HCT116 (cell line): Measurements from ENCODE around the gene TRMT10B. TPM values are rescaled to one million over a fixed set of nuclear protein-coding genes. Genes with fewer than 3 reads are reported as not detected.
A peak's percentile ranks its signal among the peaks of the same experiment; 100 is the strongest.

Experiments used
- ATAC-seq: fragments of 200-7000 bp; cut with Tn5 transposase; 2 replicates; pipeline ENCODE4 v1.9.1; 2020; ENCODE audit warnings: mild to moderate bottlenecking, moderate library complexity
- BruUV-seq: library from RNA; stranded (reverse); fragments of 400-500 nt; replicated peaks from 2 replicates; lab custom pipeline; 2021; lab: Mats Ljungman, UMichigan
- CTCF ChIA-PET: fragments of 300-600 bp; sonication (Branson Sonifier 250); formaldehyde crosslinking; loops from one replicate; lab custom pipeline; 2021; ENCODE audit warnings: antibody characterized with exemption; lab: Charles Lee
- POLR2A ChIA-PET: fragments of 300-600, 350-600 bp; sonication (Branson Sonifier 250); formaldehyde crosslinking; loops from one replicate; lab custom pipeline; 2021; ENCODE audit warnings: antibody characterized with exemption; lab: Charles Lee
- RAD21 ChIA-PET, 2 experiments: fragments of 300-600 bp; sonication (Branson Sonifier 250); formaldehyde crosslinking; loops; one replicate each; lab custom pipeline; 2023; ENCODE audit warnings: low total read pairs in 2 of 2; ENCODE audit not compliant: uncharacterized antibody in 2 of 2, unreplicated experiment in 2 of 2, low non-redundant PET in 1 of 2; lab: Charles Lee
- DNase-seq: peaks from one replicate; pipeline ENCODE4 v3.0.0-alpha.2; 2010; ENCODE audit warnings: low read depth, low spot score
- H2AFZ ChIP-seq: fragments of 200-600 bp; shearing (Covaris generic), sonication (generic); 2 replicates; pipeline ENCODE4 v1.6.1; 2017; ENCODE audit warnings: low read depth, mixed run types, mixed read lengths, antibody characterized with exemption, low read length; ENCODE audit not compliant: poor library complexity, severe bottlenecking
- H3K27ac ChIP-seq: 2 replicates; pipeline ENCODE4 v1.5.1; 2012; ENCODE audit warnings: low read depth, low read length
- H3K27me3 ChIP-seq: fragments of 200-600 bp; sonication (generic); 2 replicates; pipeline ENCODE4 v1.6.1; 2016; ENCODE audit warnings: mixed run types, low read length, mixed read lengths; ENCODE audit not compliant: insufficient read depth
- H3K36me3 ChIP-seq, 2 experiments: fragments of 200-500 bp in 1 of 2; fragments of 200-600 bp in 1 of 2; sonication (Bioruptor generic) in 1 of 2; sonication (generic) in 1 of 2; 2 replicates each; pipeline versions ENCODE4 v1.5.1 to v1.6.1; 2014 to 2016; ENCODE audit warnings: low read length in 2 of 2, inconsistent platforms in 1 of 2, mixed read lengths in 1 of 2, mixed run types in 1 of 2; ENCODE audit not compliant: insufficient read depth in 2 of 2, control insufficient read depth in 1 of 2
- H3K4me1 ChIP-seq, 2 experiments: fragments of 200-600 bp in 1 of 2; sonication (generic) in 1 of 2; 2 replicates each; pipeline versions ENCODE4 v1.5.1 to v1.6.1; 2012 to 2017; ENCODE audit warnings: low read length in 2 of 2, inconsistent platforms in 1 of 2, mild to moderate bottlenecking in 1 of 2, mixed read lengths in 1 of 2, mixed run types in 1 of 2, moderate library complexity in 1 of 2; ENCODE audit not compliant: insufficient read depth in 2 of 2, control insufficient read depth in 1 of 2
- H3K4me2 ChIP-seq: fragments of 200-600 bp; sonication (generic); 2 replicates; pipeline ENCODE4 v1.6.1; 2017; ENCODE audit warnings: mixed run types, low read length, mixed read lengths
- H3K4me3 ChIP-seq, 2 experiments: fragments of 200-600 bp in 1 of 2; sonication (generic) in 1 of 2; replicated peaks in 1 of 2; 2 replicates each; pipeline ENCODE4 v1.5.1; 2011 to 2016; ENCODE audit warnings: low read length in 2 of 2, control low read depth in 1 of 2, low read depth in 1 of 2, mild to moderate bottlenecking in 1 of 2, mixed read lengths in 1 of 2, mixed run types in 1 of 2
- H3K79me2 ChIP-seq: fragments of 200-600 bp; sonication (generic); 2 replicates; pipeline ENCODE4 v1.6.1; 2017; ENCODE audit warnings: mild to moderate bottlenecking, mixed run types, low read length, moderate library complexity, mixed read lengths; ENCODE audit not compliant: insufficient read depth
- H3K9ac ChIP-seq: fragments of 200-600 bp; sonication (generic); 2 replicates; pipeline ENCODE4 v1.6.1; 2016; ENCODE audit warnings: low read length, mixed read lengths
- H3K9me2 ChIP-seq: fragments of 200-600 bp; sonication (generic), shearing (Covaris generic); 2 replicates; pipeline ENCODE4 v1.6.1; 2017; ENCODE audit warnings: mixed run types, mild to moderate bottlenecking, moderate library complexity; ENCODE audit not compliant: insufficient read depth
- H3K9me3 ChIP-seq, 2 experiments: fragments of 200-500 bp in 1 of 2; fragments of 200-600 bp in 1 of 2; sonication (Bioruptor generic) in 1 of 2; sonication (generic) in 1 of 2; 2 replicates each; pipeline ENCODE4 v1.6.1; 2014 to 2017; ENCODE audit warnings: low read length in 2 of 2, mixed read lengths in 2 of 2, inconsistent platforms in 1 of 2, low read depth in 1 of 2, mild to moderate bottlenecking in 1 of 2, mixed run types in 1 of 2, moderate library complexity in 1 of 2; ENCODE audit not compliant: control insufficient read depth in 1 of 2, insufficient read depth in 1 of 2
- H4K20me1 ChIP-seq: fragments of 200-600 bp; sonication (generic), shearing (Covaris generic); 2 replicates; pipeline ENCODE4 v1.6.1; 2017; ENCODE audit warnings: mixed run types, mild to moderate bottlenecking, moderate library complexity; ENCODE audit not compliant: insufficient read depth
- RAD21 ChIP-seq: IDR thresholded peaks from 2 replicates; pipeline ENCODE4 v1.6.1; 2012; ENCODE audit warnings: low read depth, mild to moderate bottlenecking
- SRF ChIP-seq: IDR thresholded peaks from 2 replicates; pipeline ENCODE4 v1.6.1; 2012; ENCODE audit warnings: low read depth
- ZFX ChIP-seq: fragments of 450-650 bp; IDR thresholded peaks from 2 replicates; pipeline ENCODE4 v1.6.1; 2017
- intact Hi-C: fragments of 100-400 bp; cut with micrococcal nuclease; formaldehyde crosslinking; loops from 2 replicates; pipeline ENCODE4 v1.10.0; 2022
- total RNA-seq: library from RNA; stranded (reverse); gene quantifications from one replicate; pipeline ENCODE4 v1.2.1, GENCODE V29; 2021; ENCODE audit not compliant: unreplicated experiment
- TF ChIP-seq, protein P1 (sequence below): IDR thresholded peaks from 2 replicates; pipeline ENCODE4 v1.6.1; 2011; ENCODE audit warnings: mild to moderate bottlenecking, low read length, moderate library complexity; ENCODE audit not compliant: insufficient replicate concordance; ENCODE audit errors: extremely low read depth

The TRMT10B gene
- total RNA-seq, 1 experiment from 2014 or later = 5.5 TPM

DNA sequence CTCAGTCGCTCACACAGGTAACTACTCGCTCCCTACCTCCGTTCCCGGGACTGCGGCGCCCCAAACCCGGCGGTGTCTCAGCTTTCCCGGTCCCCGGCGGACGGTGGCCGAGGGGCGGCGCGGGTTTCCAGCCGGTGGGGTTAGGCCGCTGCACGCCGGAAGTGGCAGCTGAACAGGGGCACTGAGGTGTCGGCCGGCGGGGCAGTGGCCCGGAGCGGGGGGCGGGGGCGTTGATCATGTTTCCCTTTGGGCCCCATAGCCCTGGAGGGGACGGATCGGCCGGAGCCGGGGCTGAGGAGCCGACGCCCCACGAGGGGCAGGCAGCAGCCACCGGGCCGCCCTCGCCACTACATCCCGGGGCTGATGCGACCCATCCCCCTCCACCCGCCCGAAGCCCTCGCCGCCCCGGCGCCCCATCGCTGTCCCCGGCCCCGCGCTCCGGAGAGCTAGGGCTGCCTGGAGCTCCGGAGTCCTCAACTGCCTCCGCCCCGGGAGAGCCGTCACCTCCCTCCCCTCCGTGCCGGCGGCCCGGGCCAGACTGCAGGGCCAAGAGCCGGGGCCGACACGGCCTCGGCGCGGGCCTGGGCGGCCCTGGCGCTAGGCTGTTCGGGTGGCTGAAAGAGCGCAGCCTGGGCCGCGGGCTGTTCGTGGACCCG is 47.2 kb downstream of the TRMT10B start, which contains the start of gene DCAF10 (continued):
- TF ChIP-seq, protein P1, sequence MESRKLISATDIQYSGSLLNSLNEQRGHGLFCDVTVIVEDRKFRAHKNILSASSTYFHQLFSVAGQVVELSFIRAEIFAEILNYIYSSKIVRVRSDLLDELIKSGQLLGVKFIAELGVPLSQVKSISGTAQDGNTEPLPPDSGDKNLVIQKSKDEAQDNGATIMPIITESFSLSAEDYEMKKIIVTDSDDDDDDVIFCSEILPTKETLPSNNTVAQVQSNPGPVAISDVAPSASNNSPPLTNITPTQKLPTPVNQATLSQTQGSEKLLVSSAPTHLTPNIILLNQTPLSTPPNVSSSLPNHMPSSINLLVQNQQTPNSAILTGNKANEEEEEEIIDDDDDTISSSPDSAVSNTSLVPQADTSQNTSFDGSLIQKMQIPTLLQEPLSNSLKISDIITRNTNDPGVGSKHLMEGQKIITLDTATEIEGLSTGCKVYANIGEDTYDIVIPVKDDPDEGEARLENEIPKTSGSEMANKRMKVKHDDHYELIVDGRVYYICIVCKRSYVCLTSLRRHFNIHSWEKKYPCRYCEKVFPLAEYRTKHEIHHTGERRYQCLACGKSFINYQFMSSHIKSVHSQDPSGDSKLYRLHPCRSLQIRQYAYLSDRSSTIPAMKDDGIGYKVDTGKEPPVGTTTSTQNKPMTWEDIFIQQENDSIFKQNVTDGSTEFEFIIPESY = no peak

DNA sequence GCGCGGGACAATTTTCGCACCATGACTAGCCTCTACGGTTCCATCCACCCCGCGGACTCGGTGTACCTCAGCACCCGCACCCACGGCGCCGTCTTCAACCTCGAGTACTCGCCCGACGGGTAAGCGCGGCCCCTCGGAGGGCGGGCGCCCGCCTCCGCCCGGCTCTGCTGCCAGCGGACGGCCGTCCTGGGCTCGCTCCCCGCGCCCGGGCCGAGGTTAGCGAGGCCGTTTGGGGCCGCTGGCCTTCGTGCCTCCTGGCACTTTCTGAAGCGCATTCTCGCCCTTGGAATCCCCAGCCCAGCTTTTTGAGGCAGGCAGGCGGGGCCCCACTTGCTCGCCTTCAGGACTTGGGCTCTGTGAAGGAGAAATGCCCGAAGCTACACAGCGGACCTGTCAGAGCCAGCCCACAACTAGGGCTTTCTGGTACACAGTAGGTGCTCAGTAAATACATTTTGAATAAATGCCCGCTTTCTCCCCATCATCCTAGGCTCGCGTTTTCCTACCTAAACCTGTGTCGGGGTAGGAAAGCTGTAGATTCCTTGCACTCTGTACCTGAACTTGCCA is 47.8 kb downstream of the TRMT10B start:
- Histone ChIP-seq H3K9ac (peak overlapping the region; percentile 84), H3K79me2 (peaks cover 56% of the 10 kb centered on the region), H3K36me3 (0 out of 4 replicates have a peak, but pooled peaks cover 0 to 4% of the 10 kb centered on the region in 2 experiments), H3K9me3 (no peaks in the 10 kb centered on the region), H2AFZ (no peak overlapping the region), H3K9me2 (no peaks in the 10 kb centered on the region)
- RAD21 ChIA-PET = no interaction called here
- peak; percentile 92 for TF ChIP-seq ZFX
- TF ChIP-seq SRF = no peak
- TF ChIP-seq RAD21 = no peak
- TF ChIP-seq, all 23 proteins: peak for 1
- ATAC-seq (peak; percentile 34), DNase-seq (no peak)
- intact Hi-C loops = loop anchor here (2.0 to 5.0 kb wide), 2 partner anchors 29 to 101 kb away; partner anchors contain the start of gene SLC25A51
- peak overlapping the region; percentile 91 for H3K27ac ChIP-seq
- no TSS peak for BruUV-seq
- POLR2A ChIA-PET = no interaction called here
- H3K4me2 ChIP-seq = peak overlapping the region; percentile 87
- H3K4me3 ChIP-seq = peak overlapping the region; percentile 77 to 87
- H4K20me1 ChIP-seq = peaks cover 6% of the 10 kb centered on the region; the same call in 1 of the 2 replicates
- CTCF ChIA-PET = interaction anchor here (1.2 kb wide), 1 partner anchor 16 kb away, joined by 3 read pairs; the partner anchor contains the start of gene EXOSC3
- H3K4me1 ChIP-seq = peaks cover 10 to 20% of the 10 kb centered on the region in 2 experiments; a peak in 3 of 4 replicates
- no peaks in the 10 kb centered on the region for H3K27me3 ChIP-seq
